HG02852 (cell line): ENCODE results near the gene IL31RA.

ENCODE experiments used
- ATAC-seq: cut with Tn5 transposase; IDR thresholded peaks from one replicate; pipeline ENCODE4 v1.9.1; 2021; ENCODE audit warnings: mild to moderate bottlenecking, moderate library complexity; ENCODE audit not compliant: unreplicated experiment

Gene IL31RA

DNA sequence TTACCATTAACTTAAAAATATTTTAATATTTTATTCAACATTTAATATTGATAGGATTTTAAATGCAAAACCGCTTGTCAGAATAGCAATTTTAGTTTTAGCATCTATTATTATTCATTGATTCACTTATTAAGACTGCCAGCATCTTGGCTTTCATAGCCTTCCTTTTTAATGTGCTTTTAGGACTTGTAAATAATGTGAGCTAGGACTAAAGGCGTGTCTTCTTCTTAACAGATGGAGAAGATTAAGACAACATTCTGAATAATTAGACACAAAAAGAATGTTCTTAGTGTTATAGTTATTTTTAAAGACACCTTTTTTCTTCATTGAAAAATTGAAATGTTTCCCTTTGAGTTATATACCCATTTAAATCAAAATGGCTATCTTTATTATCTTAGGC, 6.9 kb downstream of the IL31RA start:
- ATAC-seq: no peak

DNA sequence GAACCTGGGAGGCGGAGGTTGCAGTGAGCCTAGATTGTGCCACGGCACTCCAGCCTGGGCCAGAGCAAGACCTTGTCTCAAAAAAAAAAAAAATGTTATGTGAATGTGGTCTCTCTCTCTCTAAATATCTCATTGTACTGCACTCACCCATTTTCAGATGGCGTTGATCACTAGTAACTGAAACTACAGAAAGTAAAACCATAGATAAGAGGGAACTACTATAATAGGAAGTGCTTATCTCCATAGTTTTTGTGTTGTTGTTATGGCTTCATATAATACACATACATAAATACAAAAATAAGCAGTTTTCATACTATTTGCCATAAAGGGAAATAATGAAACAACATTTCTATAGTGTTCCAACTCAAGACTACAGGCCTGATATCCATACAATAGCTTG, 9.1 kb downstream of the IL31RA start:
- no peak for ATAC-seq

DNA sequence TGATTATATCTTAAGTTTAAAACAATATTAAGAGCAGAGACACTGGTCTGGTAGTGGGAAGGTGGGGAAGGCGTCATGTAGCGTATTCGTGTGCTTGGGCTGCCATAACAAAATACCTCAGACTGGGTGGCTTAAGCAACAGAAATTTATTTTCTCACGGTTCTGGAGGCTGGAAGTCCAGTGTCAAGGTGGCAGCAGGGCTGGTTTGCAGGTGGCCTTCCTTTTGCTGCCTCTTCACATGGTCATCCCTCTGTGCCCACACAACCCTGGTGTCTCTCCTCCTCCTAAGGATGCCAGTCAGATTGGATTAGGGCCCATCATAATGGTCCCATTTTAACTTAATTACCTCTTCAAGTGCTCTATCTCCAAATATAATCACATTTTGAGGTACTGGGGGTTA, 9.6 kb downstream of the IL31RA start:
- ATAC-seq: no peak

DNA sequence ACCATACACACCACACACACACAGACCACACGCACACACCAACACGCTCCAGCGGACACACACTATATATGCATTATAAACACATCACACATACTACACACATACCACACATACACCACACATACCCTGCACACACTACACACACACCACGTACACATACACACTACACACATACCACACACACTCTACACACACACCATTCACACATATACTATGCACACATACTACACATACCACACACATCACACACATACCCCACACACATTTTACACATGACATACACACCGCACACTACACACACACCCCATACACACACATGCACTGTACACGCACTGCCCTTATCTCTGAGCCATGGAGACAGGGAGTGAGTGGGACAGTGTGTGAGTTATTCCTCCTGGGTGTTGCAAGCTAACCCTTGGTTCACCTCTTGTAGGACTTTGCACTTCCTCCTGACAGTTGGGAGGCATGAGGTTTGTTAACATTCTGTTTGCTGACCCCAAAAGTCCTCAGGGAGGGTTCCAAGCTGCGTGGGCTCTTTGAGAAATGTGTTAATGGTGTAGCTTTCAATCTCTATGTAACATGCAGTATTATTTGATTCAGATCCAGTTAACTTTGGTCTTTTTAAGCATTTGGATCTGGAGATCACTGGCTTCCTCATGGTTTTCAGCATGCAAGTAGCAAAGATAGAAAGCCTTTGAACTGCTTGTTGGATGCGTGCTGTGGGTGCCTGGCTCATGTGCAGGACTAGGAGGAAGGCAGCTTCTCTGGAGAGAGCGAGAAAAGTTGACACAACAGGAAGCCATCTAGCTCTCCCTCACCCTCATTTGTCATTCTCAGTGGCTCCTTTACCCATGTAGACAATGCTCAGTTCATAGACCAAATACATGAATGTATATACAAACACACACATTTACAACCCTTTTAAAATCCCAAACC, 13.7 kb downstream of the IL31RA start:
- ATAC-seq: no peak

DNA sequence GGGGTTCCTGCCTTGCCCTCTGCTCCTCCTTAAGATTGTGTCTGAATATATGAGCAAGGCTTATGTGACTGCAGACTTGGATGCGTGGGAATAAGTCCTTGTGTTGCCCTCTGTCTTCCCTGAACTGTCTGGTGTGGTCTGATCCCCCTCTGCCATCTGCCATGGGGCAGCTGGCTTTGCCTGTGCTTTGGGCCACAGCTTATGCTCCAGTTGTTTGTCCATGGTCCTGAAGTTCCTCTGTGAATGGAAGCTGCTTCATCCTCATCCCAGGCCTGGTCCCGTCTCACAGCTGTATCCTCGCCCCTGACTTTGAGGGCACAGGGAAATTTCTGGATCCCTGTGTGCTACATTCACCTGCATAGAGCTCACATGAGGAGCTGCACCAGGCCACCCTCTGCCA, 14.7 kb downstream of the IL31RA start:
- ATAC-seq: no peak

DNA sequence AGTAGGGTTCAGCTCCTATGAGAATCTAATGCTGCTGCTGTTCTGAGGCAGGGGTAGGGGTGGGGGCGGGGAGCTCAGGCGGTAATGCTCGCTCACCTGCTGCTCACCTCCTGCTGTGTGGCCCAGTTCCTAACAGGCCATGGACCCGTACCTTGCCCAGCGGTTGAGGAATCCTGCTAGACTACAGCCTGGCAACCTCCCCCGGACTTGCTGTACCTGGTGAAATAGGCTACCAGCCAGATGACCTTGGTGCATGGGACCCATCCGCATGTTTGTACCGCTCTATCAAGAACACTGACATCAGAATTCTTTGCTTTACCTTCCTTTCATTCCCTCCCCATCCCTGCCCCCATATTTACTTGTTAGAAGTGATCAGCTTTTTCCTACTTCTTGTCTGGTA, 15.3 kb downstream of the IL31RA start:
- ATAC-seq: no peak

DNA sequence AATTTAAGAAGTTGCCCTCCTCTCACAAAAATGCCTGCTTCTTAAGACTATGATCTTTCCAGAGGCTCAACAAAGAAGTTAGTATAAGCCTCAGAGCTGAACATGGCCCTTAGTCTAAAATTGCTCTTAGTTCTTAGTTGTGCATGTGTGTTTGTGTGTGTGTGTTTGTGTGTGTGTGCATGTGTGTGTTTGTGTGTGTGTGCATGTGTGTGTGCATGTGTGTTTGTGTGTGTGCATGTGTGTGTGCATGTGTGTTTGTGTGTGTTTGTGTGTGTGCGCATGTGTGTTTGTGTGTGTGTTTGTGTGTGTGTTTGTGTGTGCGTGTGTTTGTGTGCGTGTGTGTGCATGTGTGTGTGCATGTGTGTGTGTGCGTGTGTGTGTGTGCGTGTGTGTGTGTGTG, 15.8 kb downstream of the IL31RA start:
- no peak for ATAC-seq

DNA sequence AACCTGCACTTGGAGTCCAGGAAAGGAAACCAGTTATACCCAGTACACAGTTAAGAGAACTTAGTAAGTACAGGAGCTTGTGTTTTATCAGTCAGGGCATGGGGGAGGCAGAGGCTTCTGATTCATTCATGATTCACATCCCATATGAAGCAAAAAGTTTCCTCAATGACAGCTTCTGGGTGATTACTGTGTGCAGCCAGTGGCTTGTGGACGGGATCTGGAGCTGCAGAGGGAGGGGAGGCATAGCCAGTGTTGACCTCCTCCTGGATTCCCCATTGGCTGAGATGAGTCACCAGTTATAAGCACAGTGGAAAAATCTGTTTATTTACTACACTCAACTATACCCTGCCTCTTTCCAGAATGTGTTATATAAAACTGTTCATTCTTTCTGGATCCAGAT, 17.7 kb downstream of the IL31RA start:
- ATAC-seq: no peak

DNA sequence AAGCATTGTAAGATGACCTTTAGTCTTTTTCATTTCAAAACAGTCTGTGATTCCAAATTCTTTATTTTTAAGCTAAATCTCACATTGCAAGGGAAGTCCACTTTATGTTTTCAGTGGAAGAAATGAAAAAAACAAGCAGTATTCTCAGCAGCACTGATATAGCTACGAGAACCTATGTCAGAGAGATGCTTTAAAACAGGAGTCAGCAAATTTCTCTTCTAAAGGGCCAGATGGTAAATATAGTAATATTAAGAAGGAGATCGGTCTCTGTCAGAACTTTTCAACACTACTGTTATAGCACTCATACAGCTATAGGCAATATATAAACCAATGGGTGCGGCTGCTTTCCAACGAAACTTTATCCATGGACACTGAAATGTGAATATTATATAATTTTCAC, 18.7 kb downstream of the IL31RA start:
- ATAC-seq: no peak

DNA sequence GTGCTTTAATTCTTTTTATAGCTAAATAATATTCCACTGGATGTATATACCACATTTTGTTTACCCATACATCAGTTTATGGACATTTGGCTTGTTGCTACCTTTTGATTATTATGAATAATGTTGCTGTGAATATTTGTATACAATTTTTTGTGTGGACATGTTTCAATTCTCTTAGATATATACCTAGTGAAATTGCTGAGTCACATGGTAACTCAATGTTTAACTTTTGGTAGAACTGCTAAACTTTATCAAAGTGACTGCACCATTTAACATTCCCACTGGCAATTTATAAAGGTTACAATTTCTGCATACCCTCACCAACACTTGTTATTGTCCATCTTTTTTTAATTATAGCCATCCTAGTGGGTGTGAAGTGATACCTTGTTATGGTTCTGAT, 22.1 kb downstream of the IL31RA start:
- ATAC-seq: no peak

DNA sequence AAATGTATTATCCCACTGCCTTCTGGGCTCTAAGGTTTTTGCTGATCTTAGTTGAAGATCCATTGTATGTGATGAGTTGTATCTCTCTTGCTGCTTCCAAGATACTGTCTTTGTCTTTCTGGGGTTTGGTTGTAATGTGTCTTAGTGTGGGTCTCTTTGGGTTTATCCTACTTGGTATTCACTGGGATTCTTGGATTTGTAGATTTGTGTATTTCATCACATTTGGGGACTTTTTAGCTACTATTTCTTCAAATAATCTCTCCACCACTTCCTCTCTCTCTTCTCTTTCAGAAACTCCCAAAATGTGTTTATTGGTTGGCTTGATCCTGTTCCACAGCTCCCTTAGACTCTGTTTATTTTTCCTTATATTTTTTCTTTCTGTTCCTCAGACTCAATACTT, 26.5 kb downstream of the IL31RA start:
- no peak for ATAC-seq

DNA sequence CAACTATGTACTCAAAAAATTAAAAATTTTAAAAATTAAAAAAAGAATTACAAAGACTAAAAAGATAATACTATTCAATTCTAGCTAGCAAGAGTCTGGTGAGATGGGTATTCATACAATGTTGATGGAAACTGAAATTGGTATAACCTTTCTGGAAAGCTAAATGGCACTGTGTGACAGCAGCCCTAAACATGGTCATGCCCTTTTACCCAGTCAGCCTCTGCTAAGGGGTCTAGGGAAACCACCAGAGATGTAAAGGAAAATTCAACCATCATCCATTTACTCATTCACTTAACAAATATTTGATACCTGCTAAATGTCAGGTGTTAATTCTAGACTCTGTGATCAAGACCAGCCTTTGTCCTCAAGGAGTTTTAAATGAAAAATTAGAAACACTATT, 29.3 kb downstream of the IL31RA start:
- ATAC-seq: no peak

DNA sequence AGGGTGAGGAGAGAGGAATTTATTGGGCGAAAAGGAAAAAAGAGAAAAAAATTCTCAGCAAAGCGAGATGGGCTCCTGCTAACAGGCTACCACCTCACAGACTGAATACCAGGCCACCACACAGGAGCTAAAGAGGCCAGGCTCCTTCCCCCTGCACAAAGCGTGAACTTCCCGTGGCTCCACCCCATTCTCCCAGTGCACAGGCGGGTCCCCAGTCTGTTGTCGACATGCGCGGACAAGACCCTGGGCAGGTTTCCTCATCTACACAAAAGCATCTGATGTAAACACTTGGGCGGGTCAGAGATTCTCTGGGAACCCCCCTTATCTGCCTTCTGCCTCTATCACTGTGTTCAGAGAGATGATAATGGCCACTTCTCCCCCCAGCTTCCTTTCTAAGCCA, 34.2 kb downstream of the IL31RA start:
- no peak for ATAC-seq

DNA sequence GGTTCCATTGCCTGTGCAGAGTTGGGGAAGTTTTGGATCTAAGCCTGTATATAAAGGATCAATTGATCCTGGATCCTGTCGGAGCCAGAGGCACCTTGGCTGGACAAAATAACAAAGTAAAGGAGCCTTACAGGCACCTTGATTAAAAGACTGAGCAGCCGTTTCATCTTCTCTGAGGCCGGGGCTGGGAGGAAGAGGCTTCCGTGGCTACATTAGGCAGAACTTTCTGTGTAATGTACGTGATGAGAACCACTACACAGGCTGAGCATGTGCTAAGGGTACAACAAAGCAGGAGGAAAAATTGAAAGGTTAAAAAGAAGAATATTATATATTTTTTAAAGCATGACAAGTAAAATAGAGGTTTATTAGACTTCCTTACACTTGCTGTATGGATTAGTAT, 37.0 kb downstream of the IL31RA start:
- no peak for ATAC-seq

DNA sequence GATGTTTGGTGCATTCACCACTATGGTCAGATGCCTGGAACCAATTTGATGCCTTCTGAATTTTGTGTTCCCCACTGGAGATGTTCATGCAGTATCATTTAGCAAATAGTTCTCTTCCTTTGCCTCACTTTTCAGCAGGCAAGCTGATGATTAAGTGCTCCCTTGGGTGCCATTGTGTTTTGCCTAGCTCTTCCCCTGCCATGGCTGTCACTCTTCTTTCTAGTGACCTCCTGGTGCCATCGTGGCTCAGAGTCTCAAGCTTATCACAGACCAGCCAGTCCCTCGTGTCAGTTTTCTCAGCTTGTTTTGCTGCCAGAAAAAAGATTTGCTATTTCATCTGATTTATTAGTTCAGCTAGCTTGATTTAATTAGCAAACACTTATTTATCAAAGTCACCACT, 41.3 kb downstream of the IL31RA start:
- ATAC-seq: no peak

DNA sequence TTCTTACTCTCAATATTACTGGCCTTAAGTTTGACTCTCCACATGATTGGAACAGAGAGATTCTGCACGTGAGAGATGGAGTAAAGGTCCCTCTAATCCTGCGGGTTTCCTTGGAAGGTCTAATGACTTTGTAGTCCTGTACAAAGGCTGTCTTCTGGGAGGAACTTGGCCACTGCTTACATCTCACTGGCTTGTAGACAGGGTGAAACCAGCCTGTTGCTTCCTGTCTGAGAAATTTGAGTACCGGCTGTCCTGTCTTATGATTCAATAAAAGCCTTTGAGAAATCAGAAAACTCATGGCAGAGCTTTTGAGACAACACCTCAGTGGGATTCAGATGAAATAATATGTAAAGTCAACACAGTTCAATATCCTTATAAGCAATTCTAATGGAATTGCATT, 43.0 kb downstream of the IL31RA start:
- ATAC-seq: no peak

DNA sequence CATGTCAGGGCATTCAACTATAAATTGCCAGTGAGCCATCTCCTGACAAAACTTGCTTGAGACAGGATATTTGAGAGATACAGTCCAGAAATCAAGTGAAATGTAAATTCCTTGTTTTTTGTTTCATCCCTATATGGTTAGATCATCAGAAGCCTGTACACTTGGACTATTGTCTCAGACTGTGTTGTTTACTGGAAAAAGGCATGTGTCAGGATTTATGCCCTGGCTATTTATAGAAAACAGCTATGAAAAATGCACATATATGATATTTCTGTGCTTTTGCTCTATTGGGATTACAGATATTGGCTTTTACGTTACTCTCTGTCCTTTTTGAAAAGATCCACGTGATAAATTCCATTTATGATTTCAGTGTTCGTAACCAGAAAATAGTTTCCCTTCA, 44.2 kb downstream of the IL31RA start:
- ATAC-seq: no peak

DNA sequence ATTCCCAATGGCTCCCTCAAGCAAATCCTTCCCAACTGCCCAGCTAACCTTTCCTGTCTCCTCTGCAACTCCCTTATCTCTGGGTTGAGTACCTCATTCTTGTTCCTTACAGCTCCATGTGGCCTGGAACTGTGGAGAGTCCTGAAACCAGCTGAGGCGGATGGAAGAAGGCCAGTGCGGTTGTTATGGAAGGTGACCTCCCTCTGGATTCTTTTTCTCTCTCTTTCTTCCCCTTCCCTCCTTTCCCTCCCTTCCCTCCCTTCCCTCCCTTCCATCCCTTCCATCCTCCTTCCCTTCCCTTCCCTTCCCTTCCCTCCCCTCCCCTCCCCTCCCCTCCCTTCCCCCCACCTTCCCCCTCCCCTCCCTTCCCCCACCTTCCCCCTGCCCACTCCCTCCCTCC, 45.1 kb downstream of the IL31RA start:
- ATAC-seq: no peak

DNA sequence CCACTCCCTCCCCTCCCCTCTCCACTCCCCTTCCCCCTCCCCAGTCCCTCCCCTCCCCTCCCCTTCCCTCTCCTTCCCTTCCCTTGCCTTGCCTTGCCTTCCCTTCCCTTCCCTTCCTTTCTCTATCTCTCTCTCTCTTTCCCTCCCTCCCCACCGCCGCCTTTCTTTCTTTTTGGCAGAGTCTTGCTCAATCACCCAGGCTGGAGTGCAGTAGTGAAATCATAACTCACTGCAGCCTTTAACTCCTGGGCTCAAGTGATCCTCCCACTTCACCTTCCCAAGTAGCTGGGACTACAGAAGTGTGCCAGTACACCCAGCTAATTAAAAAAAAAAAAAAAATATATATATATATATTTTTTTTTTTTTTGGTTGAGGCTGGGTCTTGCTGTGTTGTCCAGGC, 45.5 kb downstream of the IL31RA start:
- no peak for ATAC-seq

DNA sequence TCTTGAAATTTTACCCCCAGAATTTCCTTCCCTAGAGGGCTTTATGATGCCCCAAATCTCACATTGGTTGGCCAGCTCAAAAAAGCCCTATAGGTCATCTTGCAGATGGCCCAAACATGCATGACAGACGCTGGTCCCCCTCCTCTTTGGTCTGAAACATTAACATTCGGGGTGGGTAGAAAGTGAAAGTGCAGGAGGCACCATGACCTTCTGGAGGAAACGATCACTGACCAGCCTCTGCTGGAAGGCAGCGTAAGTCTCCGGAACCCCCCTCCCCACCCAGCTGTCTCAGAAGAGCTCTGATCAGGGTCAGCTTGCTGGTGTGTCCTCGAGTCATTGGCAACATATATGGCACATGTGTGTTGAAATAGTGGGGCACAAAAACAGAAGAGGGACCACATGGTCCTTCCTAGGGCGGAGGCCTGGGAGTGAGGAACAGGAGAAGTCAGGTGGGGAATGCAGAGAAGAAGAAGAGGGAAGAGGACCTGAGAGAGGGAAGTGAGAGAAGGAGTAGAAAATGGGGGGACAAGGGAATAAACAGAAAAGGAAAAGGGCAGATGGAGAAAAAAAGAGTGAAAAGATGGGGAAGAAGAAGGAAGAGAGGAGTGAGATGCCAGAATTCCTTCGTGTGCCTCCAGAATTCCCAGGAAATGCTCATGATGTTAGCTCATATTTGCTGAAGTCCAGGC, 46.2 kb downstream of the IL31RA start:
- ATAC-seq: no peak

DNA sequence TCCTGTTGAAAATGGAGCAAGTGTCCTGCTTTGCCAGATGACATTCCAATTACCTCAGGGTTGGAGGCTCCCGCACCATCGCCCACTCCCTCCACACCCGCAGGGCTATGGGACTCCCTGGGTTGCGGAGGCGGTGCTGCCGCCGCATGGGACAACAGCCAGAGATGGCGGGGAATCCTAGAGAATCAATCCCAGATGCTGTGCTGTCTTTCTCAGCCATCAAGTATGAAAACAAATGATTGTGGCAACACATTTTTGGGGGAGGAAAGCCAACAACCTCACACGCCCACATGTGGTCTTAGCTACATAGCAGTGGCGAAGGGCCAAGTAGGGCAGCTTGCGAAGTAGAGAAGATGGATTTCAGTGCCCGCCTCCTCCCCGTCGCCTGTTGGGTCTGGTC, 46.7 kb downstream of the IL31RA start:
- no peak for ATAC-seq

DNA sequence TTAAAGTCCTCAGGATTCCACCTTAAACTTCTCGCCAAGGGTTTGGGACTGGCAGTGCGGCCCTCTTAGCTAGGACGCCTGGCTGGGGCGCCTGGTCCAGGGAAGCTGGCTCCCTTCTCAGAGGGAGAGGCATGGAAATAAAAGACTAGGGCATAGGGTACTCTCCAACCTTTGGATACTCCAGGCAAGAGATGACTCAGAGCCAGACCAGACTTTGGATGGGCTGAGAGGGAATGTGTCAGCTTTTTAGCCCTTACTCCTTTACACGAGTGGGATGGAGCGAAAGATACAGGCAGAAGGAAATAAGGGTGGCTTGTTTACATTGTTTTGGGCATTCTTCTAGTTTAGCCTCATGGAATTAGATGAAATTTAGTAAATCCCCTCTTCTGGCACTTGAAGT, 48.2 kb downstream of the IL31RA start:
- ATAC-seq: no peak
